Activated CD4-positive, alpha-beta T cell treated with anti-CD3 and anti-CD28 coated beads for 36 hours (primary cell): ENCODE results near the gene ZNF630. TPM values are rescaled to one million over a fixed set of nuclear protein-coding genes. Genes with fewer than 3 reads are reported as not detected.
"Not testable (repeated sequence)": the region's sequence is repeated elsewhere in the genome, so short reads cannot be mapped to it uniquely, and the experiment has no call there.

Source experiments
- ATAC-seq: fragments of 200-7000 bp; cut with Tn5 transposase; one replicate; pipeline ENCODE4 v1.10.0; 2021; ENCODE audit warnings: mild to moderate bottlenecking, moderate library complexity
- CTCF ChIA-PET: fragments of 350-600 bp; sonication (Branson Sonifier 250); formaldehyde crosslinking; loops from one replicate; lab custom pipeline; 2021; ENCODE audit warnings: antibody characterized with exemption; lab: Charles Lee
- POLR2A ChIA-PET: fragments of 350-600 bp; sonication (Branson Sonifier 250); formaldehyde crosslinking; loops from one replicate; lab custom pipeline; 2021; ENCODE audit warnings: antibody characterized with exemption, inconsistent platforms; lab: Charles Lee
- DNase-seq: peaks from one replicate; pipeline ENCODE4 v3.0.0-alpha.2; 2020
- H3K27ac Mint-ChIP-seq: one replicate; pipeline ENCODE4 v1.8.0; 2021; ENCODE audit warnings: mixed read lengths
- H3K27me3 Mint-ChIP-seq: one replicate; pipeline ENCODE4 v1.8.0; 2021; ENCODE audit warnings: mixed read lengths
- H3K36me3 Mint-ChIP-seq: one replicate; pipeline ENCODE4 v1.8.0; 2021; ENCODE audit warnings: low read depth, mixed read lengths
- H3K4me1 Mint-ChIP-seq: one replicate; pipeline ENCODE4 v1.8.0; 2021; ENCODE audit warnings: mixed read lengths
- H3K4me3 Mint-ChIP-seq: one replicate; pipeline ENCODE4 v1.8.0; 2021; ENCODE audit warnings: mild to moderate bottlenecking, moderate library complexity, mixed read lengths
- H3K9me3 Mint-ChIP-seq: one replicate; pipeline ENCODE4 v1.8.0; 2021; ENCODE audit warnings: low read depth, mixed read lengths
- intact Hi-C, 2 experiments: fragments of 100-400 bp; cut with DNase I in 1 of 2; cut with micrococcal nuclease in 1 of 2; formaldehyde crosslinking; loops; one replicate each; pipeline versions ENCODE4 v1.14.2 to v1.15.1; 2022 to 2024; cut with DNase I, micrococcal nuclease
- total RNA-seq, 2 experiments: library from RNA; stranded (reverse); gene quantifications; one replicate each; pipeline ENCODE4 v1.2.3, GENCODE V29; 2021

ZNF630 gene
- total RNA-seq, 2 experiments from 2014 or later: 1.7 to 1.8 TPM

DNA sequence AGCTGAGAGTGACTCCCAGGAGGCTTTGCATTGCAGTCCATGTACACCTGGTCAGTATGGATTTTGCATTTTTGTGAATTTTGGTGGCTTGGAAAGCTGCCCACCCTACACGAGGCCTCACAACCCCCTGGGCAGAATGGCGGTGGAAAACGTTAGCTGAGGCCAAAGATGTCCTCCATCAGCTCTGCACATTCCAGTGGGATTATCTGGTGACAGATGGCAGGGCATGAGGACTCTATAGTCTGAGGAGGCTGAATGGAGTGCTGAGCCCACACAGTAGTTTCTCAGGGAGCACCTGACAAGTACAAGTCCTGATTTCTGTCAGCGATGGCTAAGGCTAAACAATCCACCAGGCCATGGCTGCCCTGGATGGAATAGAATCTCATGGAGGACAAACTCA, 43.9 kb downstream of the ZNF630 start:
- H3K27me3 Mint-ChIP-seq, H3K4me3 Mint-ChIP-seq, H3K9me3 Mint-ChIP-seq, ATAC-seq, POLR2A ChIA-PET, H3K4me1 Mint-ChIP-seq, DNase-seq, H3K27ac Mint-ChIP-seq, H3K36me3 Mint-ChIP-seq: not testable (repeated sequence)
- intact Hi-C loops: loop anchor here (2.0 to 10.0 kb wide), 5 partner anchors 373 to 833 kb away; partner anchors contain the start of genes ELK1 (in 1 of the 2), UBA1 (in 1 of the 2), UXT (in 1 of the 2) and ZNF41 (in 1 of the 2)
- CTCF ChIA-PET: interaction anchor here (0.6 to 2.4 kb wide), 11 partner anchors 14 to 205 kb away, joined by 3 to 15 read pairs (median 4); partner anchors contain the start of gene ZNF81

DNA sequence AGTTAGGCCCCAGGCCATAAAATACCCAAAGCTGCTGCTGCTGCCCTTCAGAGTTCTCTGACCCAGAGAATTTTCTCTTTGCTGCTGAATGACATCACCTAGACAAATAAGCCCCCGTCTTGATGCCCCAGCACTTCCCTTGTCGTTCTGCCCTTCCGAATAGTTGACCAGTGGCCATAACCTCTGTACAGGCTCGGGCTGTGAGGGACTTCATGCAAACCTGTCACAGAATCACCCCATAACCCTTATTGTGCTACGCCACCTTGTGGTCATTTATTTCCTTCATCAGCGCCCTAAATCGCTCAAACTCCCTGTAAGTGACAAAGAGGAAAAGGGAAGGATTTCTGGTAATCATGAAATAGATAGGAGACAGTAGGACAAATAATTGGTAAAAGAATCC, 45.9 kb downstream of the ZNF630 start:
- ChIA-PET POLR2A (no interaction called here), CTCF (interaction anchor here (0.5 to 2.4 kb wide), 6 partner anchors 57 to 555 kb away, joined by 3 to 15 read pairs (median 3); partner anchors contain the start of gene ZNF81)
- H3K9me3 Mint-ChIP-seq: no peaks in the 10 kb centered on the region
- H3K4me3 Mint-ChIP-seq: no peak overlapping the region
- ATAC-seq (no peak), DNase-seq (peak; percentile 50)
- no peaks in the 10 kb centered on the region for H3K36me3 Mint-ChIP-seq
- peaks cover 14% of the 10 kb centered on the region for H3K4me1 Mint-ChIP-seq
- H3K27me3 Mint-ChIP-seq: no peaks in the 10 kb centered on the region
- H3K27ac Mint-ChIP-seq: no peak overlapping the region
- intact Hi-C loops: loop anchor here (2.0 to 10.0 kb wide), 4 partner anchors 35 to 831 kb away; partner anchors contain the start of genes ELK1 (in 1 of the 2), UBA1 (in 1 of the 2), UXT (in 1 of the 2) and ZNF41 (in 1 of the 2)

DNA sequence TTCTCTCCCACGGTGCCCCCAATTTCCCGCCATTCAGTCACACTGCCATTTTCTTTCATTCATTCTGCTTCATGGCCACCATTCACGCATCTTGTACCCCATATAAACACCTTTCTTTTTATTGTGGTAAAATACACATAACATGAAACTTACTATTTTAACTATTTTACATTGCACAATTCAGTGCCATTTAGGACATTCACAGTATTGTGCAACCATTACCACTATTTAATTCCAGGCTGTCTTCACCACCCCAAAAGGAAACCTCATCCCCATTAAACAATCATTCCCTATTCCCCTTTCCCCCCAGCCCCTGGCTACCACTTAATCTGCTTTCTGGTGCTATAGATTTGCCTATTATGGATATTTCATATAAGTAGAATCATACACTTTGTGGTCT, 48.7 kb downstream of the ZNF630 start:
- H3K27ac Mint-ChIP-seq: no peak overlapping the region
- H3K4me1 Mint-ChIP-seq: peaks cover 14% of the 10 kb centered on the region
- H3K4me3 Mint-ChIP-seq: no peak overlapping the region
- no peaks in the 10 kb centered on the region for H3K9me3 Mint-ChIP-seq
- no peaks in the 10 kb centered on the region for H3K27me3 Mint-ChIP-seq
- no peaks in the 10 kb centered on the region for H3K36me3 Mint-ChIP-seq
- intact Hi-C loops: loop anchor here (5.0 to 10.0 kb wide), 4 partner anchors 85 to 828 kb away; partner anchors contain the start of genes ELK1 (in 1 of the 2), UBA1 (in 1 of the 2), UXT (in 1 of the 2) and ZNF41 (in 1 of the 2)
- DNase-seq (no peak), ATAC-seq (no peak)
- ChIA-PET CTCF (no interaction called here), POLR2A (interaction anchor here (0.6 kb wide), 1 partner anchor 184 kb away, joined by 4 read pairs; no protein-coding TSS in a partner anchor)

DNA sequence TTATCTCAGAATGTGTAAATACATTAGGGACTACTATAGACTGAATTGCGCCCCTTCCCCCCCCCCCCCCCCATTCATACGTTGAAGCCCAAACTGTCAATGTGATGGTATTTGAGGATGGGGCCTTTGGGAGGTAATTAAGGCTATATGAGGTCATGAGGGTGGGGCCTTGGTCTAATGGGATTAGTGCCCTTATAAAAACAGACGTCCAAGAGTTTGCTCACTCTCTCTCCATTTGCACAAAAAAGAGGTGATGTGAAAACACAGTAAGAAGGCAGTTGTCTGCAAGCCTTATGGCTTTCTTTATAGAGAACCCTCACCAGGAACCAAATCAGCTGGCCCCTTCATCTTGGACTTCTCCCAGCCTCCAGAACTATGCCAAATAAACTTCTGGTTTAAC, 49.3 kb downstream of the ZNF630 start:
- Mint-ChIP-seq H3K27ac (no peak overlapping the region), H3K4me1 (peaks cover 14% of the 10 kb centered on the region), H3K27me3 (no peaks in the 10 kb centered on the region), H3K9me3 (no peaks in the 10 kb centered on the region), H3K4me3 (no peak overlapping the region), H3K36me3 (no peaks in the 10 kb centered on the region)
- CTCF ChIA-PET: no interaction called here
- POLR2A ChIA-PET: no interaction called here
- DNase-seq: no peak
- intact Hi-C loops: loop anchor here (5.0 to 10.0 kb wide), 4 partner anchors 85 to 827 kb away; partner anchors contain the start of genes ELK1 (in 1 of the 2), UBA1 (in 1 of the 2), UXT (in 1 of the 2) and ZNF41 (in 1 of the 2)
- no peak for ATAC-seq

DNA sequence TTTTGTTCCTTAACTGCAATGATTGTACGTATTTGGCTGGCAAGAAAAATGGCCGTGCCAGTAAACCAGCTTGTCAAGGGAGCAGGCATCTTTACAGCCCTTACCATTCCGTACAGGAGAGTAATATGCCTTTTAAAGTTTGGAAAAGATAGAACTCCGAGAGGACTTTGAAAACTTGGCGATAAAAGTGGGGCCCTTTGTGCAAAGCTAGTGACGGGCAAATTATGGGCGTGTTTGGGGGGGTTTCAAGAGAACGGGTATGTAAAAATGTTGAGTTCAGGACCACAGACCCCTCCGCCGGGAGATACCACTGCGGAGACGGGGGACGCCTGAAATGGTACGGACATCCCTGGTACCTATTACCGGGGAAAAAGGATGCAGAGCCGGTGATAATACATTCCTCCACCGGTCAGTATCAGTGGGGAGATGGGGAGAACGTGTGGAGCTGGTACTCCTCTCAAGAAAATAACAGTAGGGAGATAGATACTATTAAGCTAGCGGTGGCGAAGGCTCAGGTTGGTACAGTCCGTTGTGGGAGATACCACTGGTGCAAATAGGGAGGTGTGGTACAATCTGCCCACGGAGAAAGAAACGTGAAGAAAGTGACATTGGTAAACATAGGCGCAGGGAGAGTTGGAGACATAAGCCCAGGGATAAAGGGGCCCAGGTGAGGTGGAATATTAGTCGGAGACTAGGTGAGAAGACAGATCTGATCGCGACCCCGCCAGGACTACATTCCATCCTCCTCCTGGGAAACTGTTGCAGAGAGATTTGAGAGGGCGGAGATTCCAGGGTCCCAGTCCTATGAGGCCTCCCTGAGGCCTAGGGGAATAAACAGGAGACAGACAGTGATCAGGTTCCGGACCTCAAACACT, 50.2 kb downstream of the ZNF630 start:
- Mint-ChIP-seq H3K9me3 (no peaks in the 10 kb centered on the region), H3K36me3 (no peaks in the 10 kb centered on the region), H3K4me3 (peak overlapping the region; percentile 85), H3K4me1 (peaks cover 14% of the 10 kb centered on the region), H3K27ac (peak overlapping the region; percentile 99), H3K27me3 (no peaks in the 10 kb centered on the region)
- intact Hi-C loops: loop anchor here (2.0 to 10.0 kb wide), 5 partner anchors 84 to 826 kb away; partner anchors contain the start of genes UXT (in 2 of the 2), ELK1 (in 1 of the 2), UBA1 (in 1 of the 2) and ZNF41 (in 1 of the 2)
- ATAC-seq (peak; percentile 57), DNase-seq (peak; percentile 84)
- POLR2A ChIA-PET: interaction anchor here (1.1 kb wide), 1 partner anchor 371 kb away, joined by 3 read pairs; no protein-coding TSS in a partner anchor
- CTCF ChIA-PET: interaction anchor here (0.6 to 1.0 kb wide), 2 partner anchors 57 to 167 kb away, joined by 3 read pairs; no protein-coding TSS in a partner anchor

DNA sequence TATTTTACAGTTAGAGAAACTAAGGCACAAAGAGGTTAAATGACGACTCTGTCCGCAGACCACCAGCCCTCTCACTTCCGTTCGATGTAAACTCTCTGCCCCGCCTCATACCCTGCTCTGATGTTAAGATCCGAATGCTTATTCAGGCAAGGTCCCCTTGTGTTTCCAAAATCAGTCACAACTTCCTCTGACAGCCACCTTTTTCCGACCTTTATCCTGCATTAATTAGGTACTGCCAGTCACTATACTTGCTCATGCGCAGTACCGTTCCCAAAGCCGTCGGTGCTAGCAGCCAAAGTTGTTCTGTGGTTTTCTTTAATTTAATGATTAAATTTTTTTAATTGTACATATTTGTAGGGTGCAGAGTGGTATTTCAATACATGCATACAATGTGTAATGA, 51.0 kb downstream of the ZNF630 start:
- ATAC-seq (peak; percentile 76), DNase-seq (peak; percentile 52)
- H3K9me3 Mint-ChIP-seq, H3K27me3 Mint-ChIP-seq, CTCF ChIA-PET, H3K36me3 Mint-ChIP-seq: not testable (repeated sequence)
- POLR2A ChIA-PET: interaction anchor here (1.1 kb wide), 1 partner anchor 370 kb away, joined by 3 read pairs; no protein-coding TSS in a partner anchor
- Mint-ChIP-seq H3K27ac (peak overlapping the region; percentile 31), H3K4me1 (peaks cover 13% of the 10 kb centered on the region), H3K4me3 (peak overlapping the region; percentile 85)
- intact Hi-C loops: loop anchor here (2.0 to 10.0 kb wide), 5 partner anchors 83 to 826 kb away; partner anchors contain the start of genes UXT (in 2 of the 2), ELK1 (in 1 of the 2), UBA1 (in 1 of the 2) and ZNF41 (in 1 of the 2)

DNA sequence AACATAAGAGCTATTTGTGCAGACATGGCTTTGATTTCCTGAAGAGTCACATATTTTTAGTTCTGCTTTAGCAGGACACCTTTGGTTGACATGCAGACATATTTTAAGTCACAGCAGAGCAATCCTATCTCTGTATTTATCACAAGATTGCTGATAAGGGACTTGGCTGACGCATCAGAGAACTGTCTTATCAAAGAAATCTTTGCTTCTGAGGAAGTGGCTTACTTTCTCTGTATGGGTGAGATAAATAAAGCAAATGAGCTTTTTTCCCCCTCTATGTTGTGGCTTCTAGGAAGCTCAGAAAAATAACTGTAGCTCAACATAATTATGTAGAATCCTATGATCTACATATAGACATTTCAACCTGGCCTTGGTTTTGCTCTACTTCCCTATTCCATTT, 51.5 kb downstream of the ZNF630 start:
- POLR2A ChIA-PET, H3K27me3 Mint-ChIP-seq: not testable (repeated sequence)

DNA sequence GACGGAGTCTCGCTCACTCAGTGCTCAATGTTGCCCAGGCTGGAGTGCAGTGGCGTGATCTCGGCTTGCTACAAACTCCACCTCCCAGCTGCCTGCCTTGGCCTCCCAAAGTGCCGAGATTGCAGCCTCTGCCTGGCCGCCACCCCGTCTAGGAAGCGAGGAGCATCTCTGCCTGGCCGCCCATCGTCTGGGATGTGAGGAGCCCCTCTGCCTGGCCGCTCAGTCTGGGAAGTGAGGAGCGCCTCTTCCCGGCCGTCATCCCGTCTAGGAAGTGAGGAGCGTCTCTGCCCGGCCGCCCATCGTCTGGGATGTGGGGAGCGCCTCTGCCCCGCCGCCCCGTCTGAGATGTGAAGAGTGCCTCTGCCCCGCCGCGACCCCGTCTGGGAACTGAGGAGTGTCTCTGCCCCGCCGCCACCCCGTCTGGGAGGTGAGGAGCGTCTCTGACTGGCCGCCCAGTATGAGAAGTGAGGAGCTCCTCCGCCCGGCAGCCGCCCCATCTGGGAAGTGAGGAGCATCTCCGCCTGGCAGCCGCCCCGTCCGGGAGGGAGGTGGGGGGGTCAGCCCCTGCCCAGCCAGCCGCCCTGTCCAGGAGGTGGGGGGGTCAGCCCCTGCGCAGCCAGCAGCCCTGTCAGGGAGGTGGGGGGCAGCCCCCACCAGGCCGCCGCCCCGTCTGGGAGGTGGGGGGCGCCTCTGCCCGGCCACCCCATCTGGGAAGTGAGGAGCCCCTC, 54.7 kb downstream of the ZNF630 start:
- ATAC-seq, intact Hi-C loops, H3K27me3 Mint-ChIP-seq, H3K36me3 Mint-ChIP-seq, CTCF ChIA-PET, H3K4me3 Mint-ChIP-seq, POLR2A ChIA-PET, DNase-seq, H3K4me1 Mint-ChIP-seq, H3K27ac Mint-ChIP-seq, H3K9me3 Mint-ChIP-seq: not testable (repeated sequence)

More for the DNA sequence above, 51.5 kb downstream of the ZNF630 start:
- H3K9me3 Mint-ChIP-seq, DNase-seq, H3K27ac Mint-ChIP-seq, H3K36me3 Mint-ChIP-seq, CTCF ChIA-PET, H3K4me3 Mint-ChIP-seq: not testable (repeated sequence)
- peak; percentile 54 for ATAC-seq
- intact Hi-C loops: loop anchor here (2.0 to 10.0 kb wide), 5 partner anchors 83 to 825 kb away; partner anchors contain the start of genes UXT (in 2 of the 2), ELK1 (in 1 of the 2), UBA1 (in 1 of the 2) and ZNF41 (in 1 of the 2)
- peaks cover 11% of the 10 kb centered on the region for H3K4me1 Mint-ChIP-seq

DNA sequence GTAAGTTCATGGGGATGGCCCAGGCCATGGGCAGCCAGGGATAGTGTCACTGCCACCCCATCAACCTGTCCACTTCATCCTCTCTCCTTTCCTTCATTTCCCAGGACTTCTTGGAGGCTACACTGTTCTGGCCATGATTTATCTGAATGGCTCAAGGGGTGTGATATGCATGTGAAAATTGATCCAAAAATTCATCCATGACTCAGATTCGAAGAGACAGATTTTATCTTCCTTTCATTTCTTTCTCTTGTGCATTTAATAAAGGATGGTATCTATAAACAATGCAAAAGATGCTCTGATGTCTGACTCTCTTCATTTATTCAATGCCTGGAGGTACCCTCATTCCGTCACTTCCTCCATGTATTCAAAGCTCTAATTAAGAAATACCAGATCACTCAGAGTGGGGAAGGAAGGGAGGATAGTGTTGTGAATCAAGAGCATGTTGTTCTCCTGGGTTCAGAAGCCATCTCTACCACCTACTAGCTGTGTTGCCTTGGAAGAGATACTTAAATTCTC, 61.9 kb downstream of the ZNF630 start:
- CTCF ChIA-PET, ATAC-seq, H3K27me3 Mint-ChIP-seq, DNase-seq, H3K27ac Mint-ChIP-seq, H3K4me1 Mint-ChIP-seq, H3K36me3 Mint-ChIP-seq, H3K9me3 Mint-ChIP-seq, H3K4me3 Mint-ChIP-seq, POLR2A ChIA-PET, intact Hi-C loops: not testable (repeated sequence)
